Measurements from ENCODE around the gene PSMC4.
A peak's percentile ranks its signal among the peaks of the same experiment; 100 is the strongest.

Gene PSMC4

GRCh38 chr19:39993605-39994004, 22.6 kb downstream of the PSMC4 start:
- DNase-seq (ENCODE audit: low read depth): no peak

GRCh38 chr19:39994361-39994760, 23.4 kb downstream of the PSMC4 start:
- DNase-seq (ENCODE audit: low read depth): no peak

- no peak for DNase-seq (ENCODE audit: low read depth)
Measured at GRCh38 chr19:39995794-39996193, 24.8 kb downstream of the PSMC4 start.

- DNase-seq (ENCODE audit: low read depth): peak; percentile 30
Measured at GRCh38 chr19:39996218-39996810, 25.3 kb downstream of the PSMC4 start.

GRCh38 chr19:39996811-39997637, 26.1 kb downstream of the PSMC4 start, which contains the start of gene ZNF546:
Gene ZNF546 (plus strand): TSS chr19:39997060. CDS start chr19:39998327, 1,267 bp downstream.
- DNase-seq (ENCODE audit: low read depth): peak; percentile 80

- DNase-seq (ENCODE audit: low read depth): no peak
Measured at GRCh38 chr19:39997638-39998216, 26.8 kb downstream of the PSMC4 start.

GRCh38 chr19:39998501-39998900, 27.5 kb downstream of the PSMC4 start:
- peak; percentile 48 for DNase-seq (ENCODE audit: low read depth)

GRCh38 chr19:40005691-40006272, 34.8 kb downstream of the PSMC4 start:
- DNase-seq (ENCODE audit: low read depth): no peak

- peak; percentile 44 for DNase-seq (ENCODE audit: low read depth)
Measured at GRCh38 chr19:40006273-40006691, 35.3 kb downstream of the PSMC4 start.

GRCh38 chr19:40009674-40010073, 38.7 kb downstream of the PSMC4 start:
- DNase-seq (ENCODE audit: low read depth): no peak

GRCh38 chr19:40013991-40014390, 43.0 kb downstream of the PSMC4 start:
- no peak for DNase-seq (ENCODE audit: low read depth)

GRCh38 chr19:40023969-40024368, 53.0 kb downstream of the PSMC4 start:
- no peak for DNase-seq (ENCODE audit: low read depth)

GRCh38 chr19:40025938-40026596, 55.1 kb downstream of the PSMC4 start:
- no peak for DNase-seq (ENCODE audit: low read depth)

GRCh38 chr19:40026597-40026970, 55.6 kb downstream of the PSMC4 start:
- no peak for DNase-seq (ENCODE audit: low read depth)

Data from stromal cell of bone marrow (primary cell).